SH-SY5Y (cell line): ENCODE data around the gene PGGHG.

Experiments used
- GATA2 ChIP-seq: IDR thresholded peaks from 2 replicates; pipeline ENCODE4 v1.6.1; 2011; ENCODE audit warnings: mild to moderate bottlenecking, low read depth, low read length
- GATA3 ChIP-seq: IDR thresholded peaks from 2 replicates; pipeline ENCODE4 v1.6.1; 2011; ENCODE audit warnings: low read depth, mild to moderate bottlenecking, low read length, moderate library complexity

GRCh38 chr11:327581-327923, 38.6 kb downstream of the PGGHG start:
- TF ChIP-seq GATA3 (no peak), GATA2 (no peak)
